Dermis microvascular lymphatic vessel endothelial cell (primary cell): ENCODE data around the gene CHRNA7. TPM values are rescaled to one million over a fixed set of nuclear protein-coding genes. Genes with fewer than 3 reads are reported as not detected.

ENCODE experiments used
- DNase-seq, 2 donors: peaks; one replicate each; pipeline versions ENCODE4 v3.0.0 to v3.0.0-alpha.2; 2010; ENCODE audit warnings: low read depth in 2 of 2
- total RNA-seq: library from RNA; depleted of rRNA; stranded (reverse); fragments of >200 nt; gene quantifications from 2 replicates; pipeline ENCODE4 v1.2.1, GENCODE V29; 2014

CHRNA7 gene
- total RNA-seq: 0.38 and 0.64 TPM in 2 replicates

DNA sequence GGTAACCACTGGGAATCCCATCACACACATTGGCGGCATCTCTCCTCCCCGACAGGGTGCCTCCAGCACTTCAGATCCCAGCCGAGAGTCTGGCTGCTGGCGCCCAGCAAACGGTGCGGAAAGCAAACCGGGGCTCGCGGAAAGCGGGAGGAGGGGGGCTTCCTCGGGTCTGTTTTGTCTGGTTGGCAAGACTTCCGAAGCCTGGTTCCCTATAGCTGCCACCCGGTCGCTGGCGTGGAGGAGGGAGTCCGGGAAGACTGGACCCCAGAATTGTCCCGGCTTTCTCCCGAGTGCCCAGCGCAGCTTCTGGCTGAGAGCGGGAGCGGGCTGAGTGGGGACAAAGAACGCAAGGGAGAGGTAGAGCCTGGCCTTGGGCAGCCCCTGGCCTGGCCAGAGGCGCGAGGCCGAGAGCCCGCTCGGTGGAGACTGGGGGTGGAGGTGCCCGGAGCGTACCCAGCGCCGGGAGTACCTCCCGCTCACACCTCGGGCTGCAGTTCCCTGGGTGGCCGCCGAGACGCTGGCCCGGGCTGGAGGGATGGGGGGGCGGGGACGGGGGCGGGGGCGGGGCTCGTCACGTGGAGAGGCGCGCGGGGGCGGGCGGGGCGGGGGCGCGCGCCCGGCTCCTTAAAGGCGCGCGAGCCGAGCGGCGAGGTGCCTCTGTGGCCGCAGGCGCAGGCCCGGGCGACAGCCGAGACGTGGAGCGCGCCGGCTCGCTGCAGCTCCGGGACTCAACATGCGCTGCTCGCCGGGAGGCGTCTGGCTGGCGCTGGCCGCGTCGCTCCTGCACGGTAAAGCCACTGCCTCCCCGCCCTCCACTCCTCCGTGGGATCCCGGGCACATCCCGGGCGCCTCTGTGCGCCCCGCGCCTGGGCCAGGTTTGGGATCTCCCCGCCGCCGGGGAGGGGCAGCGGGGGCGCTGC lies at the start of gene CHRNA7:
CHRNA7 (plus strand) TSS at position 654 of the 920 bp plus-strand sequence; CDS start at position 734, 80 bp downstream.
- DNase-seq: peak in 1 of 2 donors; percentile 35

- DNase-seq: no peak
Measured at GRCh38 chr15:31985607-31986006, 44.7 kb upstream of the CHRNA7 start.

- no peak for DNase-seq
Measured at GRCh38 chr15:31993062-31993461, 37.3 kb upstream of the CHRNA7 start.

GRCh38 chr15:31997711-31998110 lies 32.6 kb upstream of the CHRNA7 start:
- no peak for DNase-seq

DNA sequence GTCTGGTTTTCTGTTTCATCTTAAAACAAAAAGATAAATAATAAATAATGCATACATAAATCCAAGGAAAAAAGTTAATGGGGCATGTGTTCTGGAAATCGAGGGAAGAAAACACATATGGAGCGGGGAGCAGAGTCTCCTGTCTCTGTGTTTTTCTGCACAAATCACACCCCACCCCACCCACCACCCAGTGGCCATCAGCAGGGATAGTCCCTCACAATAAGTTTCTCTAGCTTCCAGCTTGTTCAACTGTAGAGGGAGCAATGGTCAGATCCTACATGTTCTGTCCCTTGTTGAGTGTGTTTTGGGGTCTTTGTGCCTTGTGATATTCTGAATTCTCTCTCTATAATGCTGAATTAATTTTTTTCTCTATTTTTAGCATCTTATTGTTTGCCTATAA lies 26.8 kb upstream of the CHRNA7 start:
- DNase-seq: no peak

DNA sequence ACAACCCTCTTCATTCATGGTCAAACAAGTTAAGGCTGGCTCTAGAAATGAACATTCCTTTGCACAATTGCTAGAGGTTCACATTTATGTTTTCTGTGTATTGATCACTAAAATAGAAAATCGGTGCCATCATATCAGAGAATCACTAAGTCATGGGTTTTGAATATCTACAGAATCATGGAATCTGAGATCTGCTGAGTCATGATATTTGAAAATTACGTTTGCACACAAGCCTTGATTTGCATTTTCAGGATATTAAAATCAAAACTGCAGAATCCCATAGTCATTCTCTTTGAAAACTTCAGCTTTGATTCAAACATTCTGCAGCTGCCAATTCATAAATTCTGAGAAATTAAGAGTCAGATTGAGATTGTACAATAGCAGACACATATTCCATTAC lies 26.1 kb upstream of the CHRNA7 start:
- DNase-seq: no peak

GRCh38 chr15:32007355-32007960 lies 22.9 kb upstream of the CHRNA7 start:
- no peak for DNase-seq

GRCh38 chr15:32014953-32015352 lies 15.4 kb upstream of the CHRNA7 start:
- DNase-seq: no peak

- no peak for DNase-seq
Measured at GRCh38 chr15:32020156-32020555, 10.2 kb upstream of the CHRNA7 start.

GRCh38 chr15:32028921-32029320 lies 1.4 kb upstream of the CHRNA7 start:
- DNase-seq: no peak

- peak in 1 of 2 donors; percentile 20 for DNase-seq
Measured at GRCh38 chr15:32029409-32029861, 880 bp upstream of the CHRNA7 start.

GRCh38 chr15:32030795-32031194 lies 480 bp downstream of the CHRNA7 start:
- DNase-seq: no peak

GRCh38 chr15:32033186-32033890 lies 3.0 kb downstream of the CHRNA7 start:
- no peak for DNase-seq

- DNase-seq: no peak
Measured at GRCh38 chr15:32034106-32034505, 3.8 kb downstream of the CHRNA7 start.

DNA sequence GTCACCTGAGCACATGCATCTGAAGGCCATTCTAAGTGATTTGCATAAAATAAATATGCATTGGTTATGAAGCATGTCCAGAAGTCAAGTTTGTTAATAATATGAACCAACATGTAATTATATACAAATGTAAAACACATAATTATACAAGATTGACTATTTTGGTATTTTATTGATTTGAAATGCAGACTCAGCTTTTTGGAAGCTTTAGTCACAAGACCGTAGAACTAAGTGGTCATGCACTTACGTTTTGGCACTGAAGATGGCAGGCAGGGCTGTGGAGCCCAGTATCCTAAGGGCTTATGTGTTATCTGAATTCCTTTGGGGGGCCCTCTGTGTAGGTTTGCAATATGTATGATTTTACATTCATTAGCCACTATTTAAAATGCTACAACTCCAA lies 5.0 kb downstream of the CHRNA7 start:
- no peak for DNase-seq

- no peak for DNase-seq
Measured at GRCh38 chr15:32036971-32037370, 6.7 kb downstream of the CHRNA7 start.

DNA sequence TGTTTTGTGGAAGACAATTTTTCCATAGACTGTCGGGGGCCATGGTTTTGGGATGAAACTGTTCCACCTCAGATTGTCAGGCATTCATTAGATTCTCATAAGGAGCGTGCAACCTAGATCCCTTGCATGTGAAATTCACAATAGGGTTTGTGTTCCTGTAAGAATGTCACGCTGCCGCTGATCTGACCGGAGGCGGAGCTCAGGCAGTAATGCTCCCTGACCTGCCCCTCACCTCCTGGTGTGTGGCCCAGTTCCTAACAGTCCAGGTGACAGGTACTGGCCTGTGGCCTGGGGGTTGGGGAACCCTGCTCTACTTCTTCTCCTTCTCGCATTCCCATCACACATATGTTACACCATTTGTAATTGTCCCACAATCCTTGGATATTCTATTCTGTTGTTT lies 11.0 kb downstream of the CHRNA7 start:
- DNase-seq: no peak

GRCh38 chr15:32042269-32042972 lies 12.1 kb downstream of the CHRNA7 start:
- peak in 1 of 2 donors; percentile 8 for DNase-seq

GRCh38 chr15:32053719-32054118 lies 23.4 kb downstream of the CHRNA7 start:
- no peak for DNase-seq

DNA sequence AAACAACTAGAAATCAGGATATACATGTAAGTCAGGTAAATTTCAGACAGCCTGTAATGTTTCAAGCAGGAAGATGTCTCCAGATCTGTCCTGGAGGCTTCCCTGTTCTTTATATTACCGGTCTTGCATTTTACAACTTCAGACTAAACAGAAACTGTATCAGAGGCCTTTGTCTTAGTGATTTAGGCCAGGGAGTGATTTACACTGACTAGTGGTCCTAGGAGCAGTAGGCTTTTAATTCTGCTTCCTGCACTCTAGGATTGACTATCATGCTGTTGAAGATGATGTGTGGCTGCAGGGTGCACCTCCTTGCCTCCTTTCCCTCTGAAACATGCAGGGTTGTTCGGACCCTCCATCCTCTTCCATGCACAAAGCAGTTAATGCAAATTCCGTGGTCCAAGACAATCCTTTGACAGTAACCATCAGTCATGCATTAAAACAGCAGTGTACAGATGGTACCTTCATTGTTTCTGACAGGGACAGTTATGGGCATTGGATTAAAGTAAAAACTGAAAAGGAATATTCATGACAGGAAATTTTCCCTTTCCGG lies 27.6 kb downstream of the CHRNA7 start:
- no peak for DNase-seq

- DNase-seq: no peak
Measured at GRCh38 chr15:32060706-32061105, 30.4 kb downstream of the CHRNA7 start.
